ENCODE measurements around the gene LTBP2. TPM values are rescaled to one million over a fixed set of nuclear protein-coding genes. Genes with fewer than 3 reads are reported as not detected.

Gene LTBP2
- polyA plus RNA-seq, 1 donor from 2014 or later = 0.33 TPM

DNA sequence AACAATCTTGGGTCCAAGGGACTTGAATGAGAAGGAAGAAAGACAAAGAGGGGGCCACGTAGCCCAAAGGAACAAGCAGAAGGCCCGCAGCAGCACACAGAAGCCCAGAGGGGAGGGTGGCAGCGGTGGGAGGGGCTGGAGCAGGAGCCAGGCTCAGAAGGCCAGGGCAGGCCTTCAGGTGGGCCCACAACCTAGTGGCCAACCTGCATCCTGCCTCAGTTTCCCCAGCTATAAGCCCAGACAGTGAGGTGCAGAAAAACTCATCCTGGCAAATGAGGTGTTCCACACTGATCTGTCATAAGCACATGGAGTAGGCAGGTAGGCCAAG lies 34.1 kb downstream of the LTBP2 start:
- no peaks in the 10 kb centered on the region for H3K79me2 ChIP-seq (replicated peaks; ENCODE audit: insufficient read depth, low read length)
- H3K9me2 ChIP-seq (ENCODE audit: insufficient read depth, low read length) = no peaks in the 10 kb centered on the region
- H3K9ac ChIP-seq (ENCODE audit: low read length) = no peak overlapping the region
- no peaks in the 10 kb centered on the region for H4K20me1 ChIP-seq (ENCODE audit: insufficient read depth)
- TF ChIP-seq EZH2 (IDR thresholded peaks at IDR 0.05; ENCODE audit: borderline replicate concordance, insufficient read depth, low read length, poor library complexity, severe bottlenecking) = no peak
- no peaks in the 10 kb centered on the region for H3K9me3 ChIP-seq (ENCODE audit: low read length)
- no peaks in the 10 kb centered on the region for H3K36me3 ChIP-seq (ENCODE audit: insufficient read depth, low read length)
- H3K27ac ChIP-seq (ENCODE audit: low read length) = no peak overlapping the region
- no peak overlapping the region for H3K4me2 ChIP-seq (ENCODE audit: low read length)
- H3K27me3 ChIP-seq (ENCODE audit: insufficient read depth, low read depth, low read length) = no peaks in the 10 kb centered on the region
- H3K4me3 ChIP-seq (ENCODE audit: low read length) = no peak overlapping the region
- H3F3A ChIP-seq (ENCODE audit: insufficient read depth, low read length, poor library complexity, severe bottlenecking) = no peaks in the 10 kb centered on the region
- H2AFZ ChIP-seq (ENCODE audit: low read depth, low read length) = no peak overlapping the region

DNA sequence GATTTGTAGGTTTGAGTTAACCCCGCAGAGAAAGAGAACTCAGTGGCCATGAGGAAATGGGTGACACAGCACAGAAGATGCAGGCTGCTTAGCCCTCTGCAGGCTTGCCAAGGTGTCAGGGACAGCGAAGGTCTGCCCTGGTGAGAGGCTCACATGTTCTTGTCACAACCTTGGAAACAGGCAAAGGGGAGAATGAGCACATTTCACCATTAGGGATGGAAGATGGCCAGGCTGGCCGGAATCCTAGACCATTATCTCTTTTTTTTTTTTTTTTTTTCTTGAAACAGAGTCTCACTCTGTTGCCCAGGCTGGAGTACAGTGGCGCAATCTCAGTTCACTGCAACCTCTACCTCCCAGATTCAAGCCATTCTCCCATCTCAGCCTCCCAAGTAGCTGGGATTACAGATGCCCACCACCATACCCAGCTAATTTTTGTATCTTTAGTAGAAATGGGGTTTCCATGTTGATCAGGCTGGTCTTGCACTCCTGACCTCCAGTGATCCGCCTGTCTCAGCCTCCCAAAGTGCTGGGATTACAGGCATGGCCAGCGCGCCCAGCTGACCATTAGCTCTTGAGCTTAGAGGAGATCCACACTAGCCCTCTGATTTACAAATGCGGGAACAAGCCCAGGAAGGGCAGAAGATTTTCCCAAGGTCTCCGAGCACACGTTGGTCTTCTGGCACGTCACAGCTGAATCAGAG lies 34.6 kb downstream of the LTBP2 start:
- Histone ChIP-seq H3K36me3 (ENCODE audit: insufficient read depth, low read length) (no peaks in the 10 kb centered on the region), H3K4me3 (ENCODE audit: low read length) (no peak overlapping the region), H3K79me2 (replicated peaks; ENCODE audit: insufficient read depth, low read length) (no peaks in the 10 kb centered on the region), H3K9me3 (ENCODE audit: low read length) (no peaks in the 10 kb centered on the region), H3K4me2 (ENCODE audit: low read length) (no peak overlapping the region), H3K27ac (ENCODE audit: low read length) (no peak overlapping the region), H2AFZ (ENCODE audit: low read depth, low read length) (no peak overlapping the region), H3F3A (ENCODE audit: insufficient read depth, low read length, poor library complexity, severe bottlenecking) (no peaks in the 10 kb centered on the region), H3K9ac (ENCODE audit: low read length) (no peak overlapping the region), H3K9me2 (ENCODE audit: insufficient read depth, low read length) (no peaks in the 10 kb centered on the region), H3K27me3 (ENCODE audit: insufficient read depth, low read depth, low read length) (no peaks in the 10 kb centered on the region), H4K20me1 (ENCODE audit: insufficient read depth) (no peaks in the 10 kb centered on the region)
- TF ChIP-seq TAF1 (IDR thresholded peaks at IDR 0.05; ENCODE audit: low read depth) = no peak

DNA sequence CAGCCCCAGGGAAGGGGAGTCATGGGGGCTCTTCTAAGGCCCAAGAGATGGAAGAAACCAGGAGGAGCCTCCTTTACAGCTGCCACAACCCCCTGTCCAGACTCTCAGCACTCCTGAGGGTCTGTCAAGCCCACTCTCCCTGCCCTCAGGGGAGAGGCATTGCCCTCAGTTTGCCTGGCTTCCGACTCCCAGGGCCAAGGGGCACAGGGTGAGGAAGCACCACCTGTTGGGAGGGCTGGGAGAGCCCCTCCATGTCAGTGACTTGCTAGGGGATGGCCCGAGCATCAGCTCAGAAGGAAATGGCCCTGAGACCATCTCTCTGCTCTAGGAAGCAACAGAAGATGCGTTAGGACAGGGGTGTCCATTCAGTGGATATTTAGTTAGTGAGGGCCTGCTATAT lies 36.1 kb downstream of the LTBP2 start:
- TF ChIP-seq EP300 (conservative IDR thresholded peaks at IDR 0.05; ENCODE audit: poor library complexity, severe bottlenecking) (no peak), TAF1 (IDR thresholded peaks at IDR 0.05; ENCODE audit: low read depth) (no peak), SMC3 (conservative IDR thresholded peaks at IDR 0.05; ENCODE audit: poor library complexity) (no peak), POLR2AphosphoS5 (IDR thresholded peaks at IDR 0.05) (no peak), MXI1 (conservative IDR thresholded peaks at IDR 0.05; ENCODE audit: poor library complexity, severe bottlenecking) (no peak), EZH2 (IDR thresholded peaks at IDR 0.05; ENCODE audit: borderline replicate concordance, insufficient read depth, low read length, poor library complexity, severe bottlenecking) (no peak), RAD21 (conservative IDR thresholded peaks at IDR 0.05) (no peak)
- TF ChIP-seq, protein P1, sequence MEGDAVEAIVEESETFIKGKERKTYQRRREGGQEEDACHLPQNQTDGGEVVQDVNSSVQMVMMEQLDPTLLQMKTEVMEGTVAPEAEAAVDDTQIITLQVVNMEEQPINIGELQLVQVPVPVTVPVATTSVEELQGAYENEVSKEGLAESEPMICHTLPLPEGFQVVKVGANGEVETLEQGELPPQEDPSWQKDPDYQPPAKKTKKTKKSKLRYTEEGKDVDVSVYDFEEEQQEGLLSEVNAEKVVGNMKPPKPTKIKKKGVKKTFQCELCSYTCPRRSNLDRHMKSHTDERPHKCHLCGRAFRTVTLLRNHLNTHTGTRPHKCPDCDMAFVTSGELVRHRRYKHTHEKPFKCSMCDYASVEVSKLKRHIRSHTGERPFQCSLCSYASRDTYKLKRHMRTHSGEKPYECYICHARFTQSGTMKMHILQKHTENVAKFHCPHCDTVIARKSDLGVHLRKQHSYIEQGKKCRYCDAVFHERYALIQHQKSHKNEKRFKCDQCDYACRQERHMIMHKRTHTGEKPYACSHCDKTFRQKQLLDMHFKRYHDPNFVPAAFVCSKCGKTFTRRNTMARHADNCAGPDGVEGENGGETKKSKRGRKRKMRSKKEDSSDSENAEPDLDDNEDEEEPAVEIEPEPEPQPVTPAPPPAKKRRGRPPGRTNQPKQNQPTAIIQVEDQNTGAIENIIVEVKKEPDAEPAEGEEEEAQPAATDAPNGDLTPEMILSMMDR (IDR thresholded peaks at IDR 0.05; ENCODE audit: poor library complexity, severe bottlenecking) = no peak
- TF ChIP-seq, protein P2, sequence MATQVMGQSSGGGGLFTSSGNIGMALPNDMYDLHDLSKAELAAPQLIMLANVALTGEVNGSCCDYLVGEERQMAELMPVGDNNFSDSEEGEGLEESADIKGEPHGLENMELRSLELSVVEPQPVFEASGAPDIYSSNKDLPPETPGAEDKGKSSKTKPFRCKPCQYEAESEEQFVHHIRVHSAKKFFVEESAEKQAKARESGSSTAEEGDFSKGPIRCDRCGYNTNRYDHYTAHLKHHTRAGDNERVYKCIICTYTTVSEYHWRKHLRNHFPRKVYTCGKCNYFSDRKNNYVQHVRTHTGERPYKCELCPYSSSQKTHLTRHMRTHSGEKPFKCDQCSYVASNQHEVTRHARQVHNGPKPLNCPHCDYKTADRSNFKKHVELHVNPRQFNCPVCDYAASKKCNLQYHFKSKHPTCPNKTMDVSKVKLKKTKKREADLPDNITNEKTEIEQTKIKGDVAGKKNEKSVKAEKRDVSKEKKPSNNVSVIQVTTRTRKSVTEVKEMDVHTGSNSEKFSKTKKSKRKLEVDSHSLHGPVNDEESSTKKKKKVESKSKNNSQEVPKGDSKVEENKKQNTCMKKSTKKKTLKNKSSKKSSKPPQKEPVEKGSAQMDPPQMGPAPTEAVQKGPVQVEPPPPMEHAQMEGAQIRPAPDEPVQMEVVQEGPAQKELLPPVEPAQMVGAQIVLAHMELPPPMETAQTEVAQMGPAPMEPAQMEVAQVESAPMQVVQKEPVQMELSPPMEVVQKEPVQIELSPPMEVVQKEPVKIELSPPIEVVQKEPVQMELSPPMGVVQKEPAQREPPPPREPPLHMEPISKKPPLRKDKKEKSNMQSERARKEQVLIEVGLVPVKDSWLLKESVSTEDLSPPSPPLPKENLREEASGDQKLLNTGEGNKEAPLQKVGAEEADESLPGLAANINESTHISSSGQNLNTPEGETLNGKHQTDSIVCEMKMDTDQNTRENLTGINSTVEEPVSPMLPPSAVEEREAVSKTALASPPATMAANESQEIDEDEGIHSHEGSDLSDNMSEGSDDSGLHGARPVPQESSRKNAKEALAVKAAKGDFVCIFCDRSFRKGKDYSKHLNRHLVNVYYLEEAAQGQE (IDR thresholded peaks at IDR 0.05; ENCODE audit: borderline replicate concordance) = no peak
- Histone ChIP-seq H3K27ac (ENCODE audit: low read length) (no peak overlapping the region), H3K9ac (ENCODE audit: low read length) (no peak overlapping the region), H3K79me2 (replicated peaks; ENCODE audit: insufficient read depth, low read length) (no peaks in the 10 kb centered on the region), H3K27me3 (ENCODE audit: insufficient read depth, low read depth, low read length) (no peaks in the 10 kb centered on the region), H3K36me3 (ENCODE audit: insufficient read depth, low read length) (no peaks in the 10 kb centered on the region), H3K9me3 (ENCODE audit: low read length) (no peaks in the 10 kb centered on the region), H3K4me3 (ENCODE audit: low read length) (no peak overlapping the region), H2AFZ (ENCODE audit: low read depth, low read length) (no peak overlapping the region), H3K9me2 (ENCODE audit: insufficient read depth, low read length) (no peaks in the 10 kb centered on the region), H3F3A (ENCODE audit: insufficient read depth, low read length, poor library complexity, severe bottlenecking) (no peaks in the 10 kb centered on the region), H3K4me2 (ENCODE audit: low read length) (no peak overlapping the region), H4K20me1 (ENCODE audit: insufficient read depth) (no peaks in the 10 kb centered on the region)

All from neural cell (in vitro differentiated cells).